Activated CD8-positive, alpha-beta memory T cell treated with anti-CD3 and anti-CD28 coated beads, Interleukin-2, amount 10 ng/mL, durations not matched to agents 7 days and 5 days (primary cell): ENCODE results near the gene CACNB1. TPM values are rescaled to one million over a fixed set of nuclear protein-coding genes. Genes with fewer than 3 reads are reported as not detected.

Source experiments
- ATAC-seq: fragments of 150-1000 bp; cut with Tn5 transposase; one replicate; pipeline ENCODE4 v1.10.0; 2021; ENCODE audit warnings: moderate library complexity
- CTCF ChIA-PET: fragments of 350-600 bp; sonication (Branson Sonifier 250); formaldehyde crosslinking; loops from one replicate; lab custom pipeline; 2021; ENCODE audit warnings: antibody characterized with exemption; lab: Charles Lee
- DNase-seq: peaks from one replicate; pipeline ENCODE4 v3.0.0-alpha.2; 2020
- H3K27ac Mint-ChIP-seq: one replicate; pipeline ENCODE4 v1.8.0; 2021; ENCODE audit warnings: mild to moderate bottlenecking, mixed read lengths
- H3K27me3 Mint-ChIP-seq: one replicate; pipeline ENCODE4 v1.8.0; 2021; ENCODE audit warnings: mixed read lengths
- H3K36me3 Mint-ChIP-seq: one replicate; pipeline ENCODE4 v1.8.0; 2021; ENCODE audit warnings: mild to moderate bottlenecking, mixed read lengths
- H3K4me1 Mint-ChIP-seq: one replicate; pipeline ENCODE4 v1.8.0; 2021; ENCODE audit warnings: mixed read lengths
- H3K4me3 Mint-ChIP-seq: one replicate; pipeline ENCODE4 v1.8.0; 2021; ENCODE audit warnings: mild to moderate bottlenecking, moderate library complexity, mixed read lengths
- H3K9me3 Mint-ChIP-seq: one replicate; pipeline ENCODE4 v1.8.0; 2022; ENCODE audit warnings: low read depth, mixed read lengths
- total RNA-seq, 2 experiments: library from RNA; stranded (reverse); gene quantifications; one replicate each; pipeline ENCODE4 v1.2.3, GENCODE V29; 2021

CACNB1 gene
- total RNA-seq, 2 experiments from 2014 or later, result 21.0 to 32.9 TPM

- H3K4me1 Mint-ChIP-seq, result peaks cover 12% of the 10 kb centered on the region
- CTCF ChIA-PET, result interaction anchor here (0.7 to 30.8 kb wide), 5 partner anchors 9 to 226 kb away, joined by 3 to 670 read pairs (median 4); partner anchors contain the start of gene RPL19
- H3K36me3 Mint-ChIP-seq, result peaks cover 11% of the 10 kb centered on the region
- no peak overlapping the region for H3K4me3 Mint-ChIP-seq
- no peak overlapping the region for H3K27ac Mint-ChIP-seq
- peaks cover 22% of the 10 kb centered on the region for H3K27me3 Mint-ChIP-seq
- no peaks in the 10 kb centered on the region for H3K9me3 Mint-ChIP-seq
- no peak for ATAC-seq
- no peak for DNase-seq
Measured at GRCh38 chr17:39208893-39209292, 11.4 kb upstream of the CACNB1 start.

GRCh38 chr17:39208136-39208535 lies 10.7 kb upstream of the CACNB1 start:
- peaks cover 17% of the 10 kb centered on the region for H3K4me1 Mint-ChIP-seq
- H3K4me3 Mint-ChIP-seq, result no peak overlapping the region
- no peak for ATAC-seq
- H3K9me3 Mint-ChIP-seq, result no peaks in the 10 kb centered on the region
- peaks cover 22% of the 10 kb centered on the region for H3K27me3 Mint-ChIP-seq
- no peak overlapping the region for H3K27ac Mint-ChIP-seq
- H3K36me3 Mint-ChIP-seq, result peaks cover 18% of the 10 kb centered on the region
- CTCF ChIA-PET, result interaction anchor here (1.4 to 30.8 kb wide), 5 partner anchors 8 to 414 kb away, joined by 4 to 670 read pairs (median 11); partner anchors contain the start of genes RPL19 and STAC2
- no peak for DNase-seq

GRCh38 chr17:39205112-39205526 lies 7.7 kb upstream of the CACNB1 start:
- Mint-ChIP-seq H3K4me3 (no peak overlapping the region), H3K9me3 (no peaks in the 10 kb centered on the region), H3K4me1 (peaks cover 34% of the 10 kb centered on the region), H3K27ac (no peak overlapping the region), H3K27me3 (peaks cover 8% of the 10 kb centered on the region), H3K36me3 (peaks cover 42% of the 10 kb centered on the region)
- CTCF ChIA-PET, result interaction anchor here (1.6 to 30.8 kb wide), 3 partner anchors 13 to 41 kb away, joined by 4 to 670 read pairs (median 7); no protein-coding TSS in a partner anchor
- DNase-seq (no peak), ATAC-seq (no peak)

- CTCF ChIA-PET, result interaction anchor here (1.4 to 30.8 kb wide), 2 partner anchors 35 to 39 kb away, joined by 3 to 670 read pairs; no protein-coding TSS in a partner anchor
- DNase-seq (no peak), ATAC-seq (no peak)
- Mint-ChIP-seq H3K36me3 (peaks cover 43% of the 10 kb centered on the region), H3K4me3 (no peak overlapping the region), H3K4me1 (peaks cover 38% of the 10 kb centered on the region), H3K27me3 (peaks cover 6% of the 10 kb centered on the region), H3K9me3 (no peaks in the 10 kb centered on the region), H3K27ac (peak overlapping the region; percentile 24)
Measured at GRCh38 chr17:39204245-39204644, 6.8 kb upstream of the CACNB1 start.

- H3K27me3 Mint-ChIP-seq, result no peaks in the 10 kb centered on the region
- CTCF ChIA-PET, result interaction anchor here (0.7 to 30.8 kb wide), 6 partner anchors 8 to 47 kb away, joined by 3 to 670 read pairs (median 4); partner anchors contain the start of gene ARL5C
Measured at GRCh38 chr17:39200957-39201510, 3.6 kb upstream of the CACNB1 start.

GRCh38 chr17:39200070-39200879 lies 2.8 kb upstream of the CACNB1 start, which contains the start of gene RPL19:
TSS of gene RPL19 (plus strand) at chr17:39200283. CDS start at chr17:39200345, 62 bp downstream.
- ATAC-seq, result peak; percentile 72
- DNase-seq, result peak; percentile 89
- CTCF ChIA-PET, result interaction anchor here (0.5 to 30.8 kb wide), 14 partner anchors 9 to 423 kb away, joined by 3 to 670 read pairs (median 4); partner anchors contain the start of genes ARL5C and LASP1
- Mint-ChIP-seq H3K36me3 (peaks cover 43% of the 10 kb centered on the region), H3K4me1 (peaks cover 53% of the 10 kb centered on the region), H3K27ac (peak within 1 kb of the TSS; percentile 99), H3K4me3 (peak within 1 kb of the TSS; percentile 89), H3K9me3 (no peaks in the 10 kb centered on the region), H3K27me3 (no peaks in the 10 kb centered on the region)

More at GRCh38 chr17:39200957-39201510, 3.6 kb upstream of the CACNB1 start:
- no peaks in the 10 kb centered on the region for H3K9me3 Mint-ChIP-seq
- peak overlapping the region; percentile 89 for H3K4me3 Mint-ChIP-seq
- DNase-seq, result no peak
- H3K4me1 Mint-ChIP-seq, result peaks cover 46% of the 10 kb centered on the region
- H3K27ac Mint-ChIP-seq, result peak overlapping the region; percentile 99
- H3K36me3 Mint-ChIP-seq, result peaks cover 43% of the 10 kb centered on the region
- ATAC-seq, result no peak

GRCh38 chr17:39199820-39200069 lies 2.3 kb upstream of the CACNB1 start:
- DNase-seq (peak; percentile 95), ATAC-seq (peak; percentile 62)
- H3K27me3 Mint-ChIP-seq, result no peaks in the 10 kb centered on the region
- H3K4me1 Mint-ChIP-seq, result peaks cover 57% of the 10 kb centered on the region
- peaks cover 38% of the 10 kb centered on the region for H3K36me3 Mint-ChIP-seq
- H3K4me3 Mint-ChIP-seq, result peak overlapping the region; percentile 89
- no peaks in the 10 kb centered on the region for H3K9me3 Mint-ChIP-seq
- peak overlapping the region; percentile 99 for H3K27ac Mint-ChIP-seq
- CTCF ChIA-PET, result interaction anchor here (0.5 to 30.8 kb wide), 14 partner anchors 9 to 424 kb away, joined by 3 to 670 read pairs (median 4); partner anchors contain the start of genes ARL5C and LASP1

GRCh38 chr17:39198186-39198566 lies 707 bp upstream of the CACNB1 start:
- H3K27ac Mint-ChIP-seq, result peak overlapping the region; percentile 57
- CTCF ChIA-PET, result interaction anchor here (1.3 to 30.8 kb wide), 4 partner anchors 24 to 45 kb away, joined by 5 to 670 read pairs (median 34); partner anchors contain the start of gene ARL5C
- peak overlapping the region; percentile 74 for H3K4me3 Mint-ChIP-seq
- ATAC-seq, result no peak
- no peak for DNase-seq
- H3K9me3 Mint-ChIP-seq, result no peaks in the 10 kb centered on the region
- peaks cover 61% of the 10 kb centered on the region for H3K4me1 Mint-ChIP-seq
- H3K36me3 Mint-ChIP-seq, result peaks cover 27% of the 10 kb centered on the region
- no peaks in the 10 kb centered on the region for H3K27me3 Mint-ChIP-seq

- ATAC-seq (no peak), DNase-seq (peak; percentile 55)
- peak overlapping the region; percentile 69 for H3K27ac Mint-ChIP-seq
- H3K27me3 Mint-ChIP-seq, result no peaks in the 10 kb centered on the region
- peaks cover 21% of the 10 kb centered on the region for H3K36me3 Mint-ChIP-seq
- H3K9me3 Mint-ChIP-seq, result no peaks in the 10 kb centered on the region
- peak overlapping the region; percentile 74 for H3K4me3 Mint-ChIP-seq
- CTCF ChIA-PET, result interaction anchor here (4.4 to 30.8 kb wide), 3 partner anchors 22 to 42 kb away, joined by 33 to 670 read pairs (median 36); partner anchors contain the start of gene ARL5C
- H3K4me1 Mint-ChIP-seq, result peaks cover 50% of the 10 kb centered on the region
Measured at GRCh38 chr17:39196808-39197291, 619 bp downstream of the CACNB1 start.

- H3K4me1 Mint-ChIP-seq, result peaks cover 46% of the 10 kb centered on the region
- peak overlapping the region; percentile 52 for H3K27ac Mint-ChIP-seq
- H3K36me3 Mint-ChIP-seq, result peaks cover 17% of the 10 kb centered on the region
Measured at GRCh38 chr17:39196241-39196807, 1.1 kb downstream of the CACNB1 start.

GRCh38 chr17:39195568-39196160 lies 1.8 kb downstream of the CACNB1 start:
- H3K4me1 Mint-ChIP-seq, result peaks cover 42% of the 10 kb centered on the region
- CTCF ChIA-PET, result interaction anchor here (1.3 to 30.8 kb wide), 7 partner anchors 11 to 638 kb away, joined by 3 to 670 read pairs (median 10); partner anchors contain the start of gene ARL5C
- no peaks in the 10 kb centered on the region for H3K9me3 Mint-ChIP-seq
- H3K27me3 Mint-ChIP-seq, result no peaks in the 10 kb centered on the region
- DNase-seq (peak; percentile 55), ATAC-seq (no peak)
- H3K36me3 Mint-ChIP-seq, result peaks cover 12% of the 10 kb centered on the region
- H3K27ac Mint-ChIP-seq, result peak overlapping the region; percentile 76
- H3K4me3 Mint-ChIP-seq, result peak overlapping the region; percentile 74

More at GRCh38 chr17:39196241-39196807, 1.1 kb downstream of the CACNB1 start:
- CTCF ChIA-PET, result interaction anchor here (1.3 to 30.8 kb wide), 7 partner anchors 10 to 638 kb away, joined by 3 to 670 read pairs (median 10); partner anchors contain the start of gene ARL5C
- DNase-seq (no peak), ATAC-seq (no peak)
- Mint-ChIP-seq H3K27me3 (no peaks in the 10 kb centered on the region), H3K9me3 (no peaks in the 10 kb centered on the region), H3K4me3 (peak overlapping the region; percentile 74)

GRCh38 chr17:39194985-39195524 lies 2.4 kb downstream of the CACNB1 start:
- no peak for DNase-seq
- CTCF ChIA-PET, result interaction anchor here (0.7 to 30.8 kb wide), 8 partner anchors 12 to 637 kb away, joined by 3 to 670 read pairs (median 10); partner anchors contain the start of gene ARL5C
- peaks cover 9% of the 10 kb centered on the region for H3K36me3 Mint-ChIP-seq
- H3K4me1 Mint-ChIP-seq, result peaks cover 42% of the 10 kb centered on the region
- no peak overlapping the region for H3K4me3 Mint-ChIP-seq
- no peaks in the 10 kb centered on the region for H3K27me3 Mint-ChIP-seq
- H3K9me3 Mint-ChIP-seq, result no peaks in the 10 kb centered on the region
- ATAC-seq, result no peak
- H3K27ac Mint-ChIP-seq, result peak overlapping the region; percentile 76
